Measurements from ENCODE around the gene HDDC3.

DNA sequence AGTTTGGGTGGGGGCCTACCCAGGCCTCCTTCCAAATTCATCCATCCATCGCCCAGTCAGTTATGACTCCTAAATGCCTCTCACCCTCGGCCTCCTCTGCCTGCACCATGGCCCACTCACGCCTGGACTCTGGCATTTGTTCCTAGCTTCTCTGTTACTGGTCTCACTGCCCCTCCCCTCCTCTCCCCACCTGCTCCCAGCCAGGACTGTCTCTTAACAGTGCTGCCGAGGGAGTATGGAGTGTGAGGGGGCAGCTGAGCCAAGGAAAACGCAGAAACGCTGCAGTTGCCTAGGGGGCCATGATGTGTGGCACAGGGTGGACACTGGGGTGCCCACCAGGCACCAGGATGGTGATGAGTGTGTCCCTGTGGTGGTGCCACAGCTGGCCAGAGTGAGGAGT, 25.4 kb upstream of the HDDC3 start:
- TF ChIP-seq TARDBP (IDR thresholded peaks at IDR 0.05) (no peak), SUZ12 (IDR thresholded peaks at IDR 0.05) (no peak), FOXM1 (IDR thresholded peaks at IDR 0.05; ENCODE audit: borderline replicate concordance) (no peak), HDGF (IDR thresholded peaks at IDR 0.05; ENCODE audit: borderline replicate concordance) (no peak), ELF4 (IDR thresholded peaks at IDR 0.05) (no peak), ARNT (IDR thresholded peaks at IDR 0.05) (no peak)

Measured in HEK293T (cell line).